SK-N-SH (cell line): ENCODE results near the gene LRRTM2. TPM values are rescaled to one million over a fixed set of nuclear protein-coding genes. Genes with fewer than 3 reads are reported as not detected.

Source experiments
- CTCF ChIA-PET: fragments of 300-600, 350-600 bp; formaldehyde crosslinking; extraction: SDS; loops from one replicate; lab custom pipeline; 2021; lab: Yijun Ruan, JAX
- POLR2A ChIA-PET: fragments of 350-600 bp; sonication (Branson Sonifier 250); formaldehyde crosslinking; extraction: SDS; loops from one replicate; lab custom pipeline; 2020; ENCODE audit warnings: antibody characterized with exemption, inconsistent platforms; lab: Yijun Ruan, JAX
- DNase-seq: peaks from one replicate; pipeline ENCODE4 v3.0.0; 2012
- H2AFZ ChIP-seq: fragments of 200-600 bp; sonication (generic); 2 replicates; pipeline ENCODE4 v1.8.1; 2016; ENCODE audit warnings: antibody characterized with exemption, mild to moderate bottlenecking, low read depth
- H3F3A ChIP-seq: fragments of 200-600 bp; sonication (generic); replicated peaks from 2 replicates; pipeline ENCODE3; 2016; ENCODE audit warnings: antibody characterized with exemption, mild to moderate bottlenecking; ENCODE audit not compliant: insufficient read depth
- H3K27ac ChIP-seq, 2 experiments: fragments of 200-500 bp in 1 of 2; fragments of 200-600 bp in 1 of 2; sonication (Bioruptor generic) in 1 of 2; sonication (generic), shearing (Covaris generic) in 1 of 2; 2 replicates each; pipeline versions ENCODE4 v1.5.1 to v1.6.1; 2014 to 2016; ENCODE audit warnings: low read depth in 2 of 2, inconsistent platforms in 1 of 2, low read length in 1 of 2, mild to moderate bottlenecking in 1 of 2, mixed read lengths in 1 of 2
- H3K27me3 ChIP-seq: fragments of 200-600 bp; sonication (generic), shearing (Covaris generic); 2 replicates; pipeline ENCODE4 v1.6.1; 2016; ENCODE audit warnings: mixed run types; ENCODE audit not compliant: insufficient read depth
- H3K36me3 ChIP-seq, 2 experiments: fragments of 200-500 bp in 1 of 2; fragments of 200-600 bp in 1 of 2; sonication (Bioruptor generic) in 1 of 2; sonication (generic) in 1 of 2; replicated peaks in 1 of 2; 2 replicates each; pipeline versions ENCODE3 to v1.5.1; 2014 to 2016; ENCODE audit warnings: low read length in 1 of 2, mild to moderate bottlenecking in 1 of 2; ENCODE audit not compliant: insufficient read depth in 2 of 2, control insufficient read depth in 1 of 2
- H3K4me1 ChIP-seq, 2 experiments: fragments of 200-500 bp in 1 of 2; fragments of 200-600 bp in 1 of 2; sonication (Bioruptor generic) in 1 of 2; sonication (generic), shearing (Covaris generic) in 1 of 2; 2 replicates each; pipeline versions ENCODE4 v1.5.1 to v1.6.1; 2014 to 2016; ENCODE audit warnings: low read depth in 1 of 2, low read length in 1 of 2, mixed run types in 1 of 2; ENCODE audit not compliant: insufficient read depth in 2 of 2, control insufficient read depth in 1 of 2
- H3K4me2 ChIP-seq: fragments of 200-600 bp; sonication (generic), shearing (Covaris generic); 2 replicates; pipeline ENCODE4 v1.6.1; 2017; ENCODE audit warnings: mixed run types
- H3K4me3 ChIP-seq, 2 experiments: fragments of 200-500 bp in 1 of 2; fragments of 200-600 bp in 1 of 2; sonication (Bioruptor generic) in 1 of 2; sonication (generic), shearing (Covaris generic) in 1 of 2; 2 replicates each; pipeline versions ENCODE4 v1.5.1 to v1.8.1; 2014 to 2016; ENCODE audit warnings: low read depth in 2 of 2, inconsistent platforms in 1 of 2, low read length in 1 of 2, mild to moderate bottlenecking in 1 of 2, mixed read lengths in 1 of 2, moderate library complexity in 1 of 2
- H3K79me2 ChIP-seq: fragments of 200-600 bp; sonication (generic); 2 replicates; pipeline ENCODE4 v1.8.1; 2017; ENCODE audit warnings: mild to moderate bottlenecking; ENCODE audit not compliant: insufficient read depth
- H3K9ac ChIP-seq: fragments of 200-600 bp; sonication (generic); 2 replicates; pipeline ENCODE4 v1.6.1; 2017; ENCODE audit warnings: mixed run types
- H3K9me2 ChIP-seq: fragments of 200-600 bp; sonication (generic); 2 replicates; pipeline ENCODE4 v1.6.1; 2017; ENCODE audit warnings: mixed run types
- H3K9me3 ChIP-seq: fragments of 200-600 bp; sonication (generic); 2 replicates; pipeline ENCODE4 v1.6.1; 2017; ENCODE audit warnings: mixed run types, mild to moderate bottlenecking, moderate library complexity
- H4K20me1 ChIP-seq: fragments of 200-600 bp; sonication (generic); 2 replicates; pipeline ENCODE4 v1.6.1; 2017; ENCODE audit warnings: mild to moderate bottlenecking, mixed run types; ENCODE audit not compliant: insufficient read depth
- CTCF ChIP-seq: fragments of 200-600 bp; sonication (generic); IDR thresholded peaks from 2 replicates; pipeline ENCODE4 v1.6.1; 2017; ENCODE audit warnings: antibody characterized with exemption, mild to moderate bottlenecking, moderate library complexity
- EP300 ChIP-seq, 2 experiments: IDR thresholded peaks; 2 replicates each; pipeline versions ENCODE4 v1.4.0 to v1.6.1; 2012; ENCODE audit warnings: borderline replicate concordance in 1 of 2, low read depth in 1 of 2, low read length in 1 of 2
- EZH2phosphoT487 ChIP-seq: fragments of 200-600 bp; sonication (generic); IDR thresholded peaks from 2 replicates; pipeline ENCODE4 v1.6.1; 2017; ENCODE audit warnings: low read depth, mixed run types, mild to moderate bottlenecking, antibody characterized with exemption, moderate library complexity, borderline replicate concordance
- FOSL2 ChIP-seq: IDR thresholded peaks from 2 replicates; pipeline ENCODE4 v1.4.0; 2012; ENCODE audit warnings: low read depth, mild to moderate bottlenecking, moderate library complexity, borderline replicate concordance
- FOXM1 ChIP-seq: IDR thresholded peaks from 2 replicates; pipeline ENCODE4 v1.4.0; 2012; ENCODE audit warnings: low read depth, mild to moderate bottlenecking
- JUND ChIP-seq: IDR thresholded peaks from 2 replicates; pipeline ENCODE4 v1.4.0; 2012
- MXI1 ChIP-seq: IDR thresholded peaks from 2 replicates; pipeline ENCODE4 v1.6.1; 2012; ENCODE audit warnings: mild to moderate bottlenecking, low read depth, low read length, improper control_type of control experiment
- NRF1 ChIP-seq: IDR thresholded peaks from 2 replicates; pipeline ENCODE4 v1.6.1; 2012; ENCODE audit warnings: low read depth, mild to moderate bottlenecking, low read length
- POLR2AphosphoS5 ChIP-seq: IDR thresholded peaks from 2 replicates; pipeline ENCODE4 v1.6.1; 2012; ENCODE audit warnings: low read depth, low read length
- RAD21 ChIP-seq: IDR thresholded peaks from 2 replicates; pipeline ENCODE4 v1.6.1; 2012; ENCODE audit warnings: mild to moderate bottlenecking, low read length
- RCOR1 ChIP-seq: fragments of 150-350 bp; IDR thresholded peaks from 2 replicates; pipeline ENCODE4 v1.6.1; 2017; ENCODE audit warnings: antibody characterized with exemption, low read length
- REST ChIP-seq: IDR thresholded peaks from 2 replicates; pipeline ENCODE4 v1.6.1; 2012; ENCODE audit warnings: mild to moderate bottlenecking, low read depth, low read length, moderate library complexity
- RXRA ChIP-seq: IDR thresholded peaks from 2 replicates; pipeline ENCODE4 v1.4.0; 2012; ENCODE audit warnings: low read depth, mild to moderate bottlenecking, borderline replicate concordance
- TAF1 ChIP-seq: IDR thresholded peaks from 2 replicates; pipeline ENCODE4 v1.6.1; 2012; ENCODE audit warnings: low read depth, mild to moderate bottlenecking, low read length, moderate library complexity, borderline replicate concordance
- USF1 ChIP-seq: IDR thresholded peaks from 2 replicates; pipeline ENCODE4 v1.4.0; 2012; ENCODE audit warnings: low read depth, borderline replicate concordance
- USF2 ChIP-seq: fragments of 150-350 bp; IDR thresholded peaks from 2 replicates; pipeline ENCODE4 v1.6.1; 2017; ENCODE audit warnings: antibody characterized with exemption, low read length, low read depth, borderline replicate concordance
- YY1 ChIP-seq: IDR thresholded peaks from 2 replicates; pipeline ENCODE4 v1.4.0; 2012; ENCODE audit warnings: low read depth, mild to moderate bottlenecking
- ZBTB33 ChIP-seq: IDR thresholded peaks from 2 replicates; pipeline ENCODE4 v1.4.0; 2012; ENCODE audit warnings: low read depth, borderline replicate concordance
- WGBS: methylation state at CpG from one replicate; pipeline ENCODE4 v1.1.6; 2017; ENCODE audit warnings: low lambda C conversion rate; 5-methylcytosine and 5-hydroxymethylcytosine counted together
- polyA plus RNA-seq, 3 experiments: library from polyadenylated mRNA; depleted of rRNA; stranded (reverse); fragments of >200 nt; gene quantifications; 2 replicates each; pipeline ENCODE4 v1.2.3, GENCODE V29; 2012

LRRTM2 gene
- polyA plus RNA-seq, 1 of the 3 experiments (the other 2 are of a cell fraction) = 0.38 TPM

- TF ChIP-seq USF2 = no peak
- no peak for TF ChIP-seq JUND
- TF ChIP-seq POLR2AphosphoS5 = no peak
- TF ChIP-seq, all 33 proteins: peak for 0
Observed at GRCh38 chr5:138831703-138832102, 43.4 kb downstream of the LRRTM2 start (continued).

- Histone ChIP-seq H3K9me2 (no peaks in the 10 kb centered on the region), H3K36me3 (peaks cover 34 to 58% of the 10 kb centered on the region in 2 experiments), H3K4me2 (no peak overlapping the region), H3F3A (peaks cover 25% of the 10 kb centered on the region), H3K27ac (no peak overlapping the region), H3K4me1 (peaks cover 0 to 8% of the 10 kb centered on the region in 2 experiments; a peak in 3 of 4 replicates), H3K9ac (no peak overlapping the region), H3K79me2 (peaks cover 86% of the 10 kb centered on the region), H4K20me1 (peaks cover 63% of the 10 kb centered on the region), H3K4me3 (no peak overlapping the region), H2AFZ (no peak overlapping the region), H3K9me3 (no peaks in the 10 kb centered on the region), H3K27me3 (no peaks in the 10 kb centered on the region)
- TF ChIP-seq NRF1 = no peak
- TF ChIP-seq YY1 = no peak
- no peak for TF ChIP-seq RAD21
- no peak for TF ChIP-seq TAF1
- no peak for TF ChIP-seq FOXM1
- no peak for TF ChIP-seq USF1
- no peak for TF ChIP-seq EP300 (IDR thresholded peaks at IDR 0.05; ENCODE audit: borderline replicate concordance in 1 of 2, low read depth in 1 of 2, low read length in 1 of 2)
- no peak for TF ChIP-seq REST
- TF ChIP-seq FOSL2 = no peak
- TF ChIP-seq RCOR1 = no peak
- no peak for TF ChIP-seq ZBTB33
- no peak for TF ChIP-seq RXRA
- no peak for TF ChIP-seq MXI1
- TF ChIP-seq EZH2phosphoT487 = no peak
- no peak for TF ChIP-seq CTCF
- ChIA-PET POLR2A (no interaction called here), CTCF (no interaction called here)
- 85% methylated on average over 3 of the region's 3 CpGs for WGBS
- no peak for DNase-seq
Observed at GRCh38 chr5:138829341-138829740, 45.8 kb downstream of the LRRTM2 start.
